DOHH2 (cell line): Measurements from ENCODE around the gene IL2RA.

ENCODE experiments used
- CTCF ChIP-seq: fragments of 200-600 bp; sonication (generic); IDR thresholded peaks from one replicate; pipeline ENCODE4 v1.5.1; 2014; ENCODE audit warnings: antibody characterized with exemption, mild to moderate bottlenecking, low read depth, low read length; ENCODE audit not compliant: poor library complexity, severe bottlenecking
- EZH2phosphoT487 ChIP-seq: fragments of 200-600 bp; sonication (generic); IDR thresholded peaks from 2 replicates; pipeline ENCODE4 v1.6.1; 2017; ENCODE audit warnings: borderline replicate concordance, mild to moderate bottlenecking, antibody characterized with exemption, low read length, moderate library complexity, mixed read lengths

- TF ChIP-seq CTCF: no peak
- TF ChIP-seq EZH2phosphoT487: no peak
These were observed 37.9 kb downstream of the IL2RA start for GRCh38 chr10:6024334-6024682.
